HepG2 (cell line): ENCODE data around the gene BLOC1S4. TPM values are rescaled to one million over a fixed set of nuclear protein-coding genes. Genes with fewer than 3 reads are reported as not detected.
A peak's percentile ranks its signal among the peaks of the same experiment; 100 is the strongest.

Experiments used
- ARNTL ChIP-seq: sonication (generic); formaldehyde crosslinking; IDR thresholded peaks from 2 replicates; pipeline ENCODE4 v1.4.0; 2020; ENCODE audit warnings: mild to moderate bottlenecking, missing genetic modification reagents
- BCL6 ChIP-seq: IDR thresholded peaks from 2 replicates; pipeline ENCODE4 v1.6.1; 2016; ENCODE audit warnings: missing genetic modification reagents, missing compliant biosample characterization
- CHD2 ChIP-seq: IDR thresholded peaks from 2 replicates; pipeline ENCODE4 v1.6.1; 2011; ENCODE audit warnings: low read depth, low read length, improper control_type of control experiment
- HNRNPLL ChIP-seq: fragments of 200-400 bp; formaldehyde crosslinking; IDR thresholded peaks from 2 replicates; pipeline ENCODE4 v1.6.1; 2017; ENCODE audit warnings: mild to moderate bottlenecking, low read depth, low read length; ENCODE audit not compliant: poor library complexity, severe bottlenecking
- IRF2 ChIP-seq: IDR thresholded peaks from 2 replicates; pipeline ENCODE4 v1.6.1; 2018; ENCODE audit warnings: missing genetic modification reagents, missing compliant biosample characterization
- MED8 ChIP-seq: sonication (generic); formaldehyde crosslinking; IDR thresholded peaks from 2 replicates; pipeline ENCODE4 v1.8.1; 2023; ENCODE audit warnings: mild to moderate bottlenecking, missing genetic modification reagents; ENCODE audit not compliant: insufficient replicate concordance
- NFATC3 ChIP-seq: sonication (generic); formaldehyde crosslinking; IDR thresholded peaks from 2 replicates; pipeline ENCODE4 v1.5.1; 2020; ENCODE audit warnings: mild to moderate bottlenecking, missing genetic modification reagents
- NFYC ChIP-seq: IDR thresholded peaks from 2 replicates; pipeline ENCODE4 v1.6.1; 2016; ENCODE audit warnings: missing genetic modification reagents, missing compliant biosample characterization
- SAP130 ChIP-seq: IDR thresholded peaks from 2 replicates; pipeline ENCODE4 v1.6.1; 2016; ENCODE audit warnings: low read depth
- SIX4 ChIP-seq: sonication (generic); formaldehyde crosslinking; IDR thresholded peaks from 2 replicates; pipeline ENCODE4 v1.4.0; 2020; ENCODE audit warnings: missing genetic modification reagents
- SRSF1 ChIP-seq: fragments of 200-400 bp; formaldehyde crosslinking; optimal IDR thresholded peaks from 2 replicates; pipeline ENCODE3; 2017; ENCODE audit warnings: mild to moderate bottlenecking, low read depth, low read length, moderate library complexity
- TCF7 ChIP-seq: sonication (generic); IDR thresholded peaks from 2 replicates; pipeline ENCODE4 v1.6.1; 2016; ENCODE audit warnings: antibody characterized with exemption, low read depth
- THAP11 ChIP-seq: IDR thresholded peaks from 2 replicates; pipeline ENCODE4 v1.6.1; 2016; ENCODE audit warnings: missing biosample characterization, missing genetic modification reagents
- U2AF2 ChIP-seq: fragments of 200-400 bp; formaldehyde crosslinking; IDR thresholded peaks from 2 replicates; pipeline ENCODE4 v1.6.1; 2017; ENCODE audit warnings: low read depth, mild to moderate bottlenecking, low read length
- YEATS2 ChIP-seq: sonication (generic); formaldehyde crosslinking; IDR thresholded peaks from 2 replicates; pipeline ENCODE4 v1.4.0; 2020; ENCODE audit warnings: missing genetic modification reagents, borderline replicate concordance
- ZBTB20 ChIP-seq: sonication (generic); formaldehyde crosslinking; IDR thresholded peaks from 2 replicates; pipeline ENCODE4 v1.8.1; 2023; ENCODE audit warnings: missing genetic modification reagents, low read depth, mild to moderate bottlenecking, borderline replicate concordance
- ZFP90 ChIP-seq: sonication (generic); formaldehyde crosslinking; IDR thresholded peaks from 2 replicates; pipeline ENCODE4 v1.8.0; 2022; ENCODE audit warnings: missing genetic modification reagents, mild to moderate bottlenecking, inconsistent platforms, borderline replicate concordance
- ZNF251 ChIP-seq: sonication (generic); formaldehyde crosslinking; IDR thresholded peaks from 2 replicates; pipeline ENCODE4 v1.9.0; 2021; ENCODE audit warnings: mild to moderate bottlenecking, missing genetic modification reagents
- ZNF256 ChIP-seq: sonication (generic); formaldehyde crosslinking; conservative IDR thresholded peaks from 2 replicates; pipeline ENCODE4 v1.4.0; 2020; ENCODE audit warnings: missing genetic modification reagents
- ZNF496 ChIP-seq: sonication (generic); formaldehyde crosslinking; IDR thresholded peaks from 2 replicates; pipeline ENCODE4 v1.8.1; 2023; ENCODE audit warnings: mild to moderate bottlenecking, moderate library complexity, missing genetic modification reagents; ENCODE audit not compliant: insufficient replicate concordance
- ZNF547 ChIP-seq: sonication (generic); formaldehyde crosslinking; IDR thresholded peaks from 2 replicates; pipeline ENCODE4 v1.5.1; 2020; ENCODE audit warnings: mild to moderate bottlenecking, missing genetic modification reagents
- ZNF598 ChIP-seq: sonication (generic); formaldehyde crosslinking; IDR thresholded peaks from 2 replicates; pipeline ENCODE4 v1.5.1; 2020; ENCODE audit warnings: mild to moderate bottlenecking, missing genetic modification reagents, borderline replicate concordance
- ZNF775 ChIP-seq: sonication (generic); formaldehyde crosslinking; IDR thresholded peaks from 2 replicates; pipeline ENCODE4 v1.4.0; 2020; ENCODE audit warnings: missing genetic modification reagents, mild to moderate bottlenecking, moderate library complexity, borderline replicate concordance
- ZNF879 ChIP-seq: sonication (generic); formaldehyde crosslinking; IDR thresholded peaks from 2 replicates; pipeline ENCODE4 v1.8.1; 2023; ENCODE audit warnings: missing genetic modification reagents
- polyA plus RNA-seq, 8 experiments: library from polyadenylated mRNA; depleted of rRNA in 3 of 8; stranded (reverse) in 7 of 8; unstranded in 1 of 8; fragments of >200 nt; fragmentation: Illumina TruSeq in 4 of 8; extraction: Trizol in 4 of 8; gene quantifications; 2 replicates each; pipeline versions ENCODE4 v1.2.1 to v1.2.3, GENCODE V29; 2011 to 2016; ENCODE audit warnings: low read depth in 4 of 8, missing spikeins in 1 of 8, mixed read lengths in 1 of 8; ENCODE audit not compliant: insufficient read depth in 1 of 8
- total RNA-seq, 5 experiments: library from RNA; depleted of rRNA; stranded (reverse); fragments of >200 nt; fragmentation: Illumina TruSeq; extraction: Trizol; gene quantifications; 2 replicates each; pipeline ENCODE4 v1.2.3, GENCODE V29; 2016; ENCODE audit warnings: low read depth in 1 of 5
- TF ChIP-seq, protein P1 (sequence below): sonication (generic); formaldehyde crosslinking; IDR thresholded peaks from 2 replicates; pipeline ENCODE4 v1.4.0; 2020; ENCODE audit warnings: missing genetic modification reagents, borderline replicate concordance

BLOC1S4 gene
- total and polyA plus RNA-seq, 2 of the 13 experiments (the other 11 are each of a cell fraction or from before 2014, with no cell fraction given): 15.5 to 20.9 TPM

DNA sequence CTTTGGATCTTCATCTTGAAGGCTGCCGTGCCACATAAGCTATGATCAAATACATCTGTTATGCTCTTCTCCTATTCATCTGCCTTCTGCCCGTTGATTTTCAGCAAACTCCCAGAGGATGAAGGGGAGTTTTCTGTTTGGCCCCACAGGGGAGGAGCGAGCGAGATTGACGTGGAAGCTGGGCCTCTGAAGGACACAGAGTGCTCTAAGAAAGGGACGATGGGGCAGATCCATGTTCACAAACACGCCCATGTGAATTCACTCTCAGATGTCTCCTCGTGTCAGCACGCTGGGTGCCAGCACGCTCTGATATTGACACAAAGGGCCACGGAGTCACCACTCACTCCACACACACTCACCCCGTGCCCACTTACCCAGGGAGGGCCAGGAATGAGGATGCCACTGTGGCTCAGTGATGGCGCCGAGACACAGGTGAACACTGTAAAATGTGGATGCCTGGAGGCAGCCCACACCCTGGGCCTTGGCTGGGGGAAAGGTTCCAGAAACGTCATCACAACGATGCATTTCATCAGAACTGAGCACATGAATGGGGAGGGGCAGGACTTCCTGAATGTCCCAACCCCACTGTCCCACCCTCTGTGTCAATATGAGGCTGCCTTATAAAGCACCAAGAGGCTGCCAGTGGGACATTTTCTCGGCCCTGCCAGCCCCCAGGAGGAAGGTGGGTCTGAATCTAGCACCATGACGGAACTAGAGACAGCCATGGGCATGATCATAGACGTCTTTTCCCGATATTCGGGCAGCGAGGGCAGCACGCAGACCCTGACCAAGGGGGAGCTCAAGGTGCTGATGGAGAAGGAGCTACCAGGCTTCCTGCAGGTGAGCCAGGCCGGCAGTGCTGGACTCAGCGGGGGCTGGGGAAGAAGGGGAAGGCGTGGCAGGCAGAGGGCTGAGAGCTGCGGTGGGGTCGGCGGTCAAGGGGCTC lies 22.5 kb upstream of the BLOC1S4 start, which contains the start of gene S100P (continued):
- TF ChIP-seq, protein P1, sequence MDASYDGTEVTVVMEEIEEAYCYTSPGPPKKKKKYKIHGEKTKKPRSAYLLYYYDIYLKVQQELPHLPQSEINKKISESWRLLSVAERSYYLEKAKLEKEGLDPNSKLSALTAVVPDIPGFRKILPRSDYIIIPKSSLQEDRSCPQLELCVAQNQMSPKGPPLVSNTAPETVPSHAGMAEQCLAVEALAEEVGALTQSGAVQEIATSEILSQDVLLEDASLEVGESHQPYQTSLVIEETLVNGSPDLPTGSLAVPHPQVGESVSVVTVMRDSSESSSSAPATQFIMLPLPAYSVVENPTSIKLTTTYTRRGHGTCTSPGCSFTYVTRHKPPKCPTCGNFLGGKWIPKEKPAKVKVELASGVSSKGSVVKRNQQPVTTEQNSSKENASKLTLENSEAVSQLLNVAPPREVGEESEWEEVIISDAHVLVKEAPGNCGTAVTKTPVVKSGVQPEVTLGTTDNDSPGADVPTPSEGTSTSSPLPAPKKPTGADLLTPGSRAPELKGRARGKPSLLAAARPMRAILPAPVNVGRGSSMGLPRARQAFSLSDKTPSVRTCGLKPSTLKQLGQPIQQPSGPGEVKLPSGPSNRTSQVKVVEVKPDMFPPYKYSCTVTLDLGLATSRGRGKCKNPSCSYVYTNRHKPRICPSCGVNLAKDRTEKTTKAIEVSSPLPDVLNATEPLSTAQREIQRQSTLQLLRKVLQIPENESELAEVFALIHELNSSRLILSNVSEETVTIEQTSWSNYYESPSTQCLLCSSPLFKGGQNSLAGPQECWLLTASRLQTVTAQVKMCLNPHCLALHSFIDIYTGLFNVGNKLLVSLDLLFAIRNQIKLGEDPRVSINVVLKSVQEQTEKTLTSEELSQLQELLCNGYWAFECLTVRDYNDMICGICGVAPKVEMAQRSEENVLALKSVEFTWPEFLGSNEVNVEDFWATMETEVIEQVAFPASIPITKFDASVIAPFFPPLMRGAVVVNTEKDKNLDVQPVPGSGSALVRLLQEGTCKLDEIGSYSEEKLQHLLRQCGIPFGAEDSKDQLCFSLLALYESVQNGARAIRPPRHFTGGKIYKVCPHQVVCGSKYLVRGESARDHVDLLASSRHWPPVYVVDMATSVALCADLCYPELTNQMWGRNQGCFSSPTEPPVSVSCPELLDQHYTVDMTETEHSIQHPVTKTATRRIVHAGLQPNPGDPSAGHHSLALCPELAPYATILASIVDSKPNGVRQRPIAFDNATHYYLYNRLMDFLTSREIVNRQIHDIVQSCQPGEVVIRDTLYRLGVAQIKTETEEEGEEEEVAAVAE (CRISPR knock-in tag): peak; percentile 90; the same call in 1 of the 2 replicates
- no peak for TF ChIP-seq ZNF256 (CRISPR knock-in tag)
- TF ChIP-seq ARNTL (CRISPR knock-in tag): no peak
- TF ChIP-seq ZFP90 (CRISPR knock-in tag): no peak
- peak; percentile 67; the same call in 1 of the 2 replicates for TF ChIP-seq SIX4 (CRISPR knock-in tag)
- no peak for TF ChIP-seq ZNF496 (CRISPR knock-in tag)
- no peak for TF ChIP-seq ZNF251 (CRISPR knock-in tag)
- peak; percentile 76 for TF ChIP-seq SRSF1
- TF ChIP-seq CHD2: no peak
- peak; percentile 45; the same call in 1 of the 2 replicates for TF ChIP-seq ZBTB20 (CRISPR knock-in tag)
- TF ChIP-seq BCL6: peak; percentile 49; the same call in 1 of the 2 replicates
- TF ChIP-seq YEATS2 (CRISPR knock-in tag): no peak
- no peak for TF ChIP-seq ZNF775 (CRISPR knock-in tag)
- TF ChIP-seq TCF7: peak; percentile 49; the same call in 1 of the 2 replicates
- TF ChIP-seq HNRNPLL: no peak
- TF ChIP-seq SAP130 (CRISPR knock-in tag): peak; percentile 95
- TF ChIP-seq NFATC3 (CRISPR knock-in tag): peak; percentile 78; the same call in 1 of the 2 replicates
- TF ChIP-seq NFYC (CRISPR knock-in tag): no peak
- no peak for TF ChIP-seq ZNF879 (CRISPR knock-in tag)
- no peak for TF ChIP-seq U2AF2
- peak; percentile 56; the same call in 1 of the 2 replicates for TF ChIP-seq ZNF598 (CRISPR knock-in tag)
- peak; percentile 83 for TF ChIP-seq THAP11 (CRISPR knock-in tag)
- peak; percentile 85 for TF ChIP-seq MED8 (CRISPR knock-in tag)
- TF ChIP-seq IRF2: peak; percentile 74; the same call in 1 of the 2 replicates
- TF ChIP-seq ZNF547: no peak
